ENCODE data around the gene MCCC1.

The MCCC1 gene

GRCh38 chr3:183120538-183121215, 21.4 kb upstream of the MCCC1 start:
- Histone ChIP-seq H3F3A (ENCODE audit: low read depth) (no peaks in the 10 kb centered on the region), H3K27me3 (ENCODE audit: insufficient read depth, low read length, poor library complexity, severe bottlenecking) (no peaks in the 10 kb centered on the region), H4K20me1 (ENCODE audit: insufficient read depth, low read length, poor library complexity, severe bottlenecking) (no peaks in the 10 kb centered on the region), H2AFZ (ENCODE audit: low read length) (no peak overlapping the region), H3K9ac (ENCODE audit: low read depth, low read length, poor library complexity, severe bottlenecking) (no peak overlapping the region), H3K4me2 (ENCODE audit: low read depth, low read length, poor library complexity, severe bottlenecking) (no peak overlapping the region), H3K4me3 (ENCODE audit: low read length, poor library complexity, severe bottlenecking) (no peak overlapping the region), H3K9me2 (replicated peaks; ENCODE audit: low read depth, low read length) (no peaks in the 10 kb centered on the region), H3K79me2 (ENCODE audit: insufficient read depth, low read length) (no peaks in the 10 kb centered on the region), H3K36me3 (ENCODE audit: insufficient read depth, low read length) (no peaks in the 10 kb centered on the region), H3K4me1 (ENCODE audit: insufficient read depth, low read length, poor library complexity, severe bottlenecking) (peaks cover 5% of the 10 kb centered on the region), H3K9me3 (ENCODE audit: insufficient read depth, low read depth, low read length) (no peaks in the 10 kb centered on the region)
- no peak for TF ChIP-seq EZH2phosphoT487 (IDR thresholded peaks at IDR 0.05; ENCODE audit: borderline replicate concordance)
- TF ChIP-seq, protein P1, sequence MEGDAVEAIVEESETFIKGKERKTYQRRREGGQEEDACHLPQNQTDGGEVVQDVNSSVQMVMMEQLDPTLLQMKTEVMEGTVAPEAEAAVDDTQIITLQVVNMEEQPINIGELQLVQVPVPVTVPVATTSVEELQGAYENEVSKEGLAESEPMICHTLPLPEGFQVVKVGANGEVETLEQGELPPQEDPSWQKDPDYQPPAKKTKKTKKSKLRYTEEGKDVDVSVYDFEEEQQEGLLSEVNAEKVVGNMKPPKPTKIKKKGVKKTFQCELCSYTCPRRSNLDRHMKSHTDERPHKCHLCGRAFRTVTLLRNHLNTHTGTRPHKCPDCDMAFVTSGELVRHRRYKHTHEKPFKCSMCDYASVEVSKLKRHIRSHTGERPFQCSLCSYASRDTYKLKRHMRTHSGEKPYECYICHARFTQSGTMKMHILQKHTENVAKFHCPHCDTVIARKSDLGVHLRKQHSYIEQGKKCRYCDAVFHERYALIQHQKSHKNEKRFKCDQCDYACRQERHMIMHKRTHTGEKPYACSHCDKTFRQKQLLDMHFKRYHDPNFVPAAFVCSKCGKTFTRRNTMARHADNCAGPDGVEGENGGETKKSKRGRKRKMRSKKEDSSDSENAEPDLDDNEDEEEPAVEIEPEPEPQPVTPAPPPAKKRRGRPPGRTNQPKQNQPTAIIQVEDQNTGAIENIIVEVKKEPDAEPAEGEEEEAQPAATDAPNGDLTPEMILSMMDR (conservative IDR thresholded peaks at IDR 0.05; ENCODE audit: low read length): no peak

- no peak for TF ChIP-seq EZH2phosphoT487 (IDR thresholded peaks at IDR 0.05; ENCODE audit: borderline replicate concordance)
- TF ChIP-seq, protein P1 (conservative IDR thresholded peaks at IDR 0.05; ENCODE audit: low read length): no peak
- H3K79me2 ChIP-seq (ENCODE audit: insufficient read depth, low read length): no peaks in the 10 kb centered on the region
- H2AFZ ChIP-seq (ENCODE audit: low read length): no peak overlapping the region
- H3K9me3 ChIP-seq (ENCODE audit: insufficient read depth, low read depth, low read length): no peaks in the 10 kb centered on the region
- H3K9me2 ChIP-seq (replicated peaks; ENCODE audit: low read depth, low read length): no peaks in the 10 kb centered on the region
- H3K4me3 ChIP-seq (ENCODE audit: low read length, poor library complexity, severe bottlenecking): no peak overlapping the region
- no peaks in the 10 kb centered on the region for H4K20me1 ChIP-seq (ENCODE audit: insufficient read depth, low read length, poor library complexity, severe bottlenecking)
- peak overlapping the region; percentile 86 for H3K4me2 ChIP-seq (ENCODE audit: low read depth, low read length, poor library complexity, severe bottlenecking)
- H3K4me1 ChIP-seq (ENCODE audit: insufficient read depth, low read length, poor library complexity, severe bottlenecking): peaks cover 5% of the 10 kb centered on the region
- no peaks in the 10 kb centered on the region for H3K36me3 ChIP-seq (ENCODE audit: insufficient read depth, low read length)
- no peaks in the 10 kb centered on the region; the same call in 1 of the 2 replicates for H3F3A ChIP-seq (ENCODE audit: low read depth)
- H3K27me3 ChIP-seq (ENCODE audit: insufficient read depth, low read length, poor library complexity, severe bottlenecking): no peaks in the 10 kb centered on the region
- no peak overlapping the region for H3K9ac ChIP-seq (ENCODE audit: low read depth, low read length, poor library complexity, severe bottlenecking)
These were observed 17.8 kb upstream of the MCCC1 start for GRCh38 chr3:183117056-183117455.

GRCh38 chr3:183116025-183116614, 16.8 kb upstream of the MCCC1 start:
- H3K9me3 ChIP-seq (ENCODE audit: insufficient read depth, low read depth, low read length): no peaks in the 10 kb centered on the region
- peak overlapping the region; percentile 80 for H3K4me3 ChIP-seq (ENCODE audit: low read length, poor library complexity, severe bottlenecking)
- H3K9me2 ChIP-seq (replicated peaks; ENCODE audit: low read depth, low read length): no peaks in the 10 kb centered on the region
- no peaks in the 10 kb centered on the region for H3K27me3 ChIP-seq (ENCODE audit: insufficient read depth, low read length, poor library complexity, severe bottlenecking)
- peaks cover 5% of the 10 kb centered on the region for H3K4me1 ChIP-seq (ENCODE audit: insufficient read depth, low read length, poor library complexity, severe bottlenecking)
- no peak for TF ChIP-seq EZH2phosphoT487 (IDR thresholded peaks at IDR 0.05; ENCODE audit: borderline replicate concordance)
- TF ChIP-seq, protein P1 (conservative IDR thresholded peaks at IDR 0.05; ENCODE audit: low read length): no peak
- peak overlapping the region; percentile 53 for H3K9ac ChIP-seq (ENCODE audit: low read depth, low read length, poor library complexity, severe bottlenecking)
- no peaks in the 10 kb centered on the region for H3K36me3 ChIP-seq (ENCODE audit: insufficient read depth, low read length)
- H4K20me1 ChIP-seq (ENCODE audit: insufficient read depth, low read length, poor library complexity, severe bottlenecking): no peaks in the 10 kb centered on the region
- H2AFZ ChIP-seq (ENCODE audit: low read length): peak overlapping the region; percentile 78
- H3F3A ChIP-seq (ENCODE audit: low read depth): no peaks in the 10 kb centered on the region; the same call in 1 of the 2 replicates
- no peaks in the 10 kb centered on the region for H3K79me2 ChIP-seq (ENCODE audit: insufficient read depth, low read length)
- H3K4me2 ChIP-seq (ENCODE audit: low read depth, low read length, poor library complexity, severe bottlenecking): peak overlapping the region; percentile 86
